Stimulated activated CD4-positive, alpha-beta T cell treated with anti-CD3 and anti-CD28 coated beads, Interleukin-4, amount 100 ng/mL, for 4 hours (primary cell): ENCODE data around the gene ZBTB11.
"Not testable (repeated sequence)": the region's sequence is repeated elsewhere in the genome, so short reads cannot be mapped to it uniquely, and the experiment has no call there.

Source experiments
- DNase-seq, 2 experiments: peaks; one replicate each; pipeline ENCODE4 v3.0.0-alpha.2; 2020

The ZBTB11 gene

DNA sequence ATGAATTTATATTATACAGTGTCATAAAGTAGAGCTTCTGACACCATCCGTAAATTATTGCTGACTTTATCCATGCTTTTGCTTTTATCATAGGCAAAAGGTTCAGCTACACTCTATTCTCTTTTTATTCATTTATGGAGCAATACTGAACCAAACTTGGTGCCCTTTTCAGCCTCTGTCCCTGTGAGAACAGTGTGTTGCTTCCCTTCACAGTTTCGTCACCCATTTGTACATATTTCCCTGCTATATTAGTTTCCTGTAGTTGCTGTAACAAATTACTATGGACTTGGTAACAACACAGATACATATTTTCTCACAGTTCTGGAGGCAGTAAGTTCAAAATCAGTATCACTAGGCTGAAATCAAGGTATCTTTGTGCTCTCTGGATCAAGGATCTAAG, 12.4 kb upstream of the ZBTB11 start:
- DNase-seq, result no peak

DNA sequence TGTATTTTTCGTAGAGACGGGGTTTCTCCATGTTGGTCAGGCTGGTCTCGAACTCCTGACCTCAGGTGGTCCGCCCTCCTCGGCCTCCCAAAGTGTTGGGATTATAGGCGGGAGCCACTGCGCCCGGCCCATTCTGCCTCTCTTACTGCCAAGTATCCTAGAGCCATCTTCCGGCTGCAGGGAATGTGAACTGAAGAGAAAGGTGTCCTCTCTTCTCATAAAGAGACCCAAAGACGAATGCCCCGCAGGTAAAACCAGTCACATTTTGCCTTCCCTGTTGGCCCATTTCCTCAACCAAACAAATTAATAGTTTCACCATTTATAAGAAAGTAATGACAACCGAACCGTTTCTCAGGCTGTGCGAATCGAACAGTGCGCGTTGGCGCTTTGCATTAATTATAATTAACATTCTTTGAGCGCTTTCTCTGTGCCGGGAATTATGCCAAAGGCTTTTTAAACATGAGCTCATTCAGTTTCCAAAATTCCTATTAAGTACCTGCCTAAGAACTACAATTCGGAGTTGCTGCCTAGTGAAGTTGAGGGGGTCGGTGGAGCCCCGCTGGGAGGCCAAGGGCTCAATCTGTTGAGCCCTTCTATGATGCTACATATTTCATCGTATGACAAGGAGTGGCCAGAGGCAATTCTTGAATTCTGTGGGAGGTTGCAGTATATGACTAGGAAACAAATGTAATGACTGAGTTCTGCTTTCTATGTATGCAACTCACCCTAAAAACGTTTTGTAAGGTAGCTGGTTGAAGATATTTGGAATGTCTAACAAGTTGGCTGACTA, 10.4 kb upstream of the ZBTB11 start:
- DNase-seq, result no peak

DNA sequence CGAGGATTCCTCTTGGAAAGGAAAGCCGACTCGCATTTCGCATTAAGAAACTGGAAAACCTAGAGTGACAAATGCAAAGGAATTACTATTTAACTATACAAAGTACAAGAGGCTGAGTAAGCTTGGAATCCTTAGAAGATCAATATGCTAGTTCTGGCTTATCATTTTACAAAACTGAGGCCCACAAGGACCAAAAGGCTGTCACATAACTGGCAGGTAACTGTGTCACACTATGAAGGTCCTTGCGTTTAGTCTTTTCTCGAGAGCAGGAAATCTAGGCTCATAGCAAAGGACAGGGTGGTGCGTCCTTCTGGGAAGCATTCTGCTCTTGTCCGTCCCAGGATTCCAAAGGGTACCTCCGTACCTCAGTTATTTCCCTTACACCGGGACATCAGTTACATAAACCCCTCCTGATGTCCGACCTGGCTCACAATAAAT, 9.0 kb upstream of the ZBTB11 start:
- DNase-seq, result no peak

DNA sequence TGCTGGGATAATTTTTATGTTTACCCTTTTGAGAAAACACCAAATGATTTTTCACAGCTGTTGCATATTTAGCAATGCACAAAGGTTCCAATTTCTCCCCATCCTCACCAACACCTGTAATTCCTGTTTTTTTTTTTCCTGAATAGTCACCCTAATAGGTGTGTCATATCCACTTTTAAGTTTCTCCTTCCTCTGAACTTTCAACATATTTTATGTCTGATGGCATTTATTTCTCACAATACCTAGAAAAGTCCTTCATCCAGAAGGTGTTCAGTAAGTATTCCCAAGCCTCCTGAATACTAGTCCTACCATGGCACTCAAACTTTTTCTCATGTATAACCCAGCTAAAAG, 8.1 kb upstream of the ZBTB11 start:
- DNase-seq, result no peak

DNA sequence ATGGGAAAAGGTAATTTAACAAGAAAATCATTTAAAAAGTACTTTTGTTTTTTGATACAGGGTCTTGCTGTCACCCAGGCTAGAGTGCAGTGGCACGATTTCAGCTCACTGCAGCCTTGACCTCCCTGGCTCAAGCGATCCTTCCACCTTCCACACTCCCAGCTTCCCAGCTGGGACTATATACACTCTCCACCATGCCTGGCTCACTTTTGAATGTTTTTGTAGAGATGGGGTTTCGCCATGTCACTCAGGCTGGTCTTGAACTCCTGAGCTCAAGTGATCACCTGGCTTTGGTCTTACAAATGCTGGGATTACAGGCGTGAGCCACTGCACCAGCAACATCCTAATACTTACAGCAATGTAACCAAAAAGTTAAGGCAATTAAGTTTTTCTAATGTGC, 3.5 kb upstream of the ZBTB11 start:
- no peak for DNase-seq

DNA sequence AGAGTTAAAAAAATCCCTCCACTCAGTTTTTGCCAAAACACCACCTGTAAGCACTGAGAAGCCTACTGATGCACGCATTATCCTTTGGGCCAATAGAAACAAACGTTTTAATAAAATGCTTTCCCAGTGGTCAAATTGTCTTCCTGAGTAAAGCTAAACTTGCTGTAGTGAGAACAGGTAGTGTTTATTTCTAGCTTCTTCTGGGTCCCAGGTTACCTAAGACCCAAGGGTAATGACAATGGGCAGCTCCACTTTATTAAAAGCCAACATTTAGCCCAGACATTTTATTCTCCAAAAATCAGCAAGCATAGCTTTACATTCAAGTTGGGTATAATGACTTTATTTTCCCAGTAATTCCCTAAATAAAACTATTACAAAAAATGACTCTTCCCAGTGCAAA, 1.9 kb upstream of the ZBTB11 start:
- not testable (repeated sequence) for DNase-seq

DNA sequence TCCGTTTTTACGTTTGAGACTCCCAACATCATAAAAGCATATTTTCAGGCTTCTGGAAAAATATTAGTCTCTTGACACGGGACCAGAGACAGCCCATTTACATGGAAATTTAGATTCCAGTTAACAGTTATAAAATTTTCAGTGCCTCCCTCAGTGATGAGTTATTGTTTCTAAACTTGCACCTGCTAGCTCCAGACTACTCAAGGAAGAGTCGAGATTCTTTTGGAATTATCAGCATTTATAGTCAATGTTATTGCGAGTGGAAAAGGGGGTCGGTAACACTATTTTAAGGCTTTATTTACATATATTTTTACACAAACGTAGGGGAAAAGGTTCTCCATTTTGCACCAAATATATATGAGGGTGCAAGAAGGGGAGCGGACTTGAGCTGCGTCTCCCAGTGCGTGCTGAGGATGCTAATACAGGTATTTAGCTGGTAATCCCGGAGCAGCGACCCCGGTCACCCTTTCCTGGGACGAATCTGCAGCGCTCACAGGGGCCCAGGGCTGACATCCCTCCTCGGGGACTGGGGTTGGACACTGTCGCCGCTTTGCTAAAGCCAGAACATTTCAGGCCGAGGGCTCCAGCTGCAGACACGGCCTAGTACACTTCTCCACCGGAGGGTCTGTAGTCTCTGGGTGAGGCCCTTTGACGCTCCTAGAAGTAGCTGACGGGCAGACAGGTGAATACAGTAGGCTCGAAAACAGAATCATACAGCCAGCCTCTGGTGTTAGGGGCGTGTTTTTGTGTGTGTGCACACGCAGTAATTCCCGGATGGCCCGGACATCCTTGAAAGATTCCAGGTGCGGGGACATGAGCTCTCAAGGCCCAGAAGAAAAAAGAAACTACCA, 729 bp upstream of the ZBTB11 start:
- peak in 1 of 2 experiments; percentile 13 for DNase-seq

DNA sequence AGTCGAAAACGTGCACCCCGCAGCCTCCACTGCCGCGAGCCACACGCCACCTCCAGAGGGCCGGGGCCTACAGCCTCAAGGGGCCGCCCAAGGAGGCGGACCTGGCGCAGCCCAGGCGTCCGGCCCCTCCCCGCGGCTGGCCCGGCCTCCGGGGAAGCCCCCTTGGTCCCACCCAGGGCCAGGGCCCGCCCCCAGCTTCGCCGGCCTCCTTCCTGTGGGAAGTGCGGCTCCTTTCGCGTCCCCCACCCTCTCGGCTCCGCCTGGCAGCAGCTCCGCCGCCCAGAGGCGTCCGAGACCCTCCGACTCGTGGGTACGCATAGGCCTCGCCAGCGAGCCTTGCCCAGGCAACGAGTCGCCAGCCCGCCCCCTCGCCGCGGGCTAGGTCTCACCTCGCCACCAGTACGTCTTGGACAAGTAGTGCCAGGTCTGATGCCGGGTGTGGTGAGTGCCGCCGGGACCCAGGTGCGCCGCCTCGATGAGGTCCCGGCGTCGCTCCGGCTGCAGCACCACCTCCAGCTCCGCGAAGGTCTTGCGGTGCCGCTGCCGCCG, 642 bp downstream of the ZBTB11 start:
- DNase-seq, result peak; percentile 93 to 97

DNA sequence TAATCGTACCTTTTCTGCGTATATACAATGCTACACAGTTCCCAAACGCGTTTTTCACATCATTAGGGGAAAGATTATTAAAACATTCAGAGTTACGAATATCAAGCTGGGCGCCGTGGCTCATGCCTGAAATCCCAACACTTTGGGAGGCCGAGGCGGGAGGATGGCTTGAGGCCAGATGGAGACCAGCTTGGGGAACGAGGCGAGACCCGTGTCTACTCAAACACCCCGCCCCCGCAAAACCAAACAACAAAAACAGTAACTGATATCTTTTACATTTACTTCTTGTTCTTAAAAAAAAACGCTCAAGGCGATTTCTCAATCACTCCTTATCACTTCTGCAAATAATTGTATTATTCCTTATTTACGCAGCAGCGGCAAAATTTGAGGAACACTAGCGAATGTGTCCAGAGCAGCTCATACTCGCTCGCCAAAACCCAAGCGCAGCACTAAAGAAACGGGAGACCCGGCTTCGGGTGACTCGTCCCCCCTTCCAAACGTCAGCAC, 1.2 kb downstream of the ZBTB11 start:
- DNase-seq, result no peak

DNA sequence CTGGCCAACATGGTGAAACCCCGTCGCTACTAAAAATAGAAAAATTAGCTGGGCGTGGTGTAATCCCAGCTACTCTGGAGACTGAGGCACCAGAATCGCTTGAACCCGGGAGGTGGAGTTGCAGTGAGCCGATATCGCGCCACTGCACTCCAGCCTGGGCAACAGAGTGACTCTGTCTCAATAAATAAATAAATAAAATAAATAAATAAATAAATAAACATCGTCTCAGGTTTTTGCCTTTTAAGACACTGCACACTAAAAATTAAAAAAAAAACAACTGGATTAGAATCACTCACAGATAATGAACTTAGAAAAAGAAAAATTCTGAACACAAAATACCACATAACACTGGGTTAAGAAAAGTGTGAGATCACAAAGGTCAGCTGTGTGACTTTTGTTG, 2.4 kb downstream of the ZBTB11 start:
- no peak for DNase-seq

DNA sequence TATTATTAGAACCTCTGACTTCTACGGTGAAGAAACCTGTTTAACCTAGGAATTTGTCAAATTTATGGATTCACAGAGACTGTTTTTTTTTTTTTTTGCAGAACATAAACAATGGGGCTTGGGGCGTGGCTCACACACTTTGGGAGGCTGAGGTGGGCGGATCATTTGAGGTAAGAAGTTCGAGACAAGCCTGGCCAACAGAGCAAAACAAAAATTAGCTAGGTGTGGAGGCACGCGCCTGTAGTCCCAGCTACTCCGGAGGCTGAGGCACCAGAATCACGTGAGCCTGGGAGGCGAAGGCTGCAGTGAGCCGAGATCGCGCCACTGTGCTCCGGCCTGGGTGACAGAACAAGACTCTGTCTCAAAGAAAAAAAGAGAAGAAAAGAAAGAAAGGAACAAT, 3.0 kb downstream of the ZBTB11 start:
- no peak for DNase-seq

DNA sequence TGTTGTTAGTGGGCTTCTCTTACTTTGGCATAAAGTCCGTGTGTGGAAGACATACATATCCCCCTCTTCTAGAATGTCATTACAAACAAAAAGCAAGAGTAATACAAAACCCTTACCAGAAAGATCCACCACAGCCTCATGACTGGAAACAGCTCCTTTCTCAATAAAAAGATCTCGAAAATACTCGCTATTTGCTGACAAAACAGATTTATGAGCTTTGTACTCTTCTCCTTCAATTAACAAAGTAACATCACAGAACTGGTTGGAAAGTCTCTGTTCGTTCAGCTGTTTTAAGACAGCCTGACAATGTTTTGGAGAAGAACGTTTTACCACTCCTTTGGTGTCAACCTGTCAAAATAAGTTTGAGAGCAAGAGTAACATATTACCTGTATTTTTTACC, 5.9 kb downstream of the ZBTB11 start:
- DNase-seq, result no peak

DNA sequence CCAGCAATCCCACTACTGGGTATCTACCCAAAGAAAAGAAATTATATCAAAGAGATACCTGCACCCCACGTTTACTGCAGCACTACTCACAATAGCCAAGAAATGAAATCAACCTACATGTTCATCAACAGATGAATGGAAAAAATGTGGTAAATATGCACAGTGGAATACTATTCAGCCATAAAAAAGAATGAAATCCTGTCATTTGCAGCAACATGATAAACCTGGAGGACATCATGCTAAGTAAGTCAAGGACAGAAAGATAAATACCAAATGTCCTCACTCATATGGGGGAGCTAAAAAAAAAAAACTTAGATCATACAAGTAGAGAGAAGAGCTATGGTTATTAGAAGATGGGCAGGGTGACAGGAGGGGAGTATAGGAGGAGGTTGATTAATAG, 9.1 kb downstream of the ZBTB11 start:
- DNase-seq, result no peak

DNA sequence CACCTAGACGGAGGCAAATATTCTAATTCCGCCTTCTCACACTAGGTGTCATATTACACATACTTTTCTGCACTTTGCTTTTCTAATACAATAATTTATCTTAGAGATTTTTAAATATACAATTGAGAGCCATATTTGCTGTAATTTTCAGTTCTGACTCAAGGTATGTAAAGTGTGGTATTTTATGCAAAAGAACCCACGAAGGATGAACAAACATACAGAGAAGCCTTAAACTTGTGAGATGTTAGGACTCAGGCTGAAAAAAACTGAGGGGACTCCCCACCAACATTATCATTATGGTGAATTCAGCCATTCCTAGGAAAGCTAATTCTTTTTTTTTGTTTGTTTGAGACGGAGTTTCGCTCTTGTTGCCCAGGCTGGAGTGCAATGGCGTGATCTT, 9.6 kb downstream of the ZBTB11 start:
- DNase-seq, result no peak

DNA sequence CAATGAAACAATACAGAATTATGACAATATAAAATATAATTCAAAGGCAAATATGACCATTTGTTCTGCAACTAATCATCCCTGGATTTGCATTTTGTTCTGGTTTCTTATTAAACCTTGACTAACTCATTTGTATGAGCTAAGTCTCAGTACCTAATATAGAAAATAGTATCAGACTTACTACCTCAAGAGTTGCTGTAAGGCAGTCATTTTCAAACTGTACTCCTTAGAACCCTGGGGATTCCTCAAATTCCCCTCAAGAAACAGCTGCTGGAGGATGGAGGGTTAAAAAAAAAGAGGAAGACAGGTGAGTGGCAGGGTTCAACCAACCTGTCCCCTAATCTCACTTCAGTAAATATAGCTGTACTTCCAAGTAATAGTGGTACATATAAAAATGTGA, 11.1 kb downstream of the ZBTB11 start:
- no peak for DNase-seq

DNA sequence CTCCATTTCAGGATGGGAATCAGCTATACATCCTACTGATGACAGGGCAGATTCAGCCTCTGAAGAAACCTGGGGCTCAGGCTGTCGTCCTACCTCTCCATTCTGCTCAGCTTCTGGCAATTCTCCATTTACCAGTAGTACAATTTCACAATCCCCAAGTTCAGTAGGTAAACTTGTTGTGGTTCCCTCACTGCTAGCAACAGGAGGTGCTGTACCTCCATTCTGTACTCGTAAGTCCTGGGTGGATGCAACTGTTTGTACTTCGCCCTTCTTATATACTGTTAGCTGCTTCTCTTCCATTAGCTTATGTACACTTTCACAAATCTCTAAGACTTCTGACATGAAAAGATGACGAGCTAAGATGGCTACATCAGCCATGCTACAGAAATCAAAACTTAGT, 11.6 kb downstream of the ZBTB11 start:
- DNase-seq, result no peak

DNA sequence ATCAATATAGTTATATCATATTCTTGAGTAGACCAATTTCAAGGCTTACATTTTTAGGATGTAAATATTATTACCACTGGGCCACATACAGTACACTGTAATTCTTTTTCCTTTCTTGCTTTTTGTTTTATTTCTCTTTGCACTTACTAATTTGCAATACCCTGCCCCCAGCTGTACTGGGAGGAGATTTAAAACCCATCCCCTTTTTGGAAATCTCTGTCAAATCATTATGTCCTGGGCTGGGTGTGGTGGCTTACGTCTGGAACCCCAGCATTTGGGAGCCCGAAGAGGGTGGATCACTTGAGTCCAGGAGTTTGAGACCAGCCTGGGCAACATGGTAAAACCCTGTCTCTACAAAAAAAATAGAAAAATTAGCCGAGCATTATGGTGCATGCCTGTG, 16.2 kb downstream of the ZBTB11 start:
- DNase-seq, result no peak

DNA sequence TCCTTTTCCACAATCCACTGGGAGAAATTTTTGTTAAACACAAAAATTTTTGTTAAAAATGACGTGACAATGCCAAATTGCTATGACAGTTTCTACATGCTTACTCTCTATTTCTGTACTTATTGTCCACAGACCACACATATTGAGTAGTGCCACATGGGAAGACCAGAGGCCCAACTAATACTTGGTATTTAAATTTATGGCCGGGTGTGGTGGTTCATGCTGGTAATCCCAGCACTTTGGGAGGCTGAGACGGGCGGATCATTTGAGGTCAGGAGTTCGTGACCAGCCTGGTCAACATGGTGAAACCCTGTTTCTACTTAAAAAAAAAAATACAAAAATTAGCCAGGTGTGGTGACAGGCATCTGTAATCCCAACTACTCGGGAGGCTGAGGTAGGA, 20.3 kb downstream of the ZBTB11 start:
- DNase-seq, result no peak

DNA sequence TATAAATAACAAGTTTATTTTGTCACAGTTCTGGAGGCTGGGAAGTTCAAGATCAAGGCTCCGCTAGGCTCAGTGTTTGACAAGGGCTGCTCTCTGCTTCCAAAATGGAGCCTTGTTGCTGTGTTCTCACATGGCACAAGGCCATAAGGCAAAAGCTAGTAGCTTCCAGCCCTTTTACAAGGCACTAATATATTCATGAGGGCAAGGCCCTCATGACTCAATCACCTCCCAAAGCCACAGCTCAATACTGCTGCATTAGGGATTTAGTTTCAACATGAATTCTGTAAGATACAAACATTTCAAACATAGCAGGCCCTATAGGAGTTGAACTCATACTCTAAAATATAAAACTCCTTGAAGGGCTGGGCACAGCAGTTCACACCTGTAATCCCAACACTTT, 30.2 kb downstream of the ZBTB11 start:
- DNase-seq, result no peak

DNA sequence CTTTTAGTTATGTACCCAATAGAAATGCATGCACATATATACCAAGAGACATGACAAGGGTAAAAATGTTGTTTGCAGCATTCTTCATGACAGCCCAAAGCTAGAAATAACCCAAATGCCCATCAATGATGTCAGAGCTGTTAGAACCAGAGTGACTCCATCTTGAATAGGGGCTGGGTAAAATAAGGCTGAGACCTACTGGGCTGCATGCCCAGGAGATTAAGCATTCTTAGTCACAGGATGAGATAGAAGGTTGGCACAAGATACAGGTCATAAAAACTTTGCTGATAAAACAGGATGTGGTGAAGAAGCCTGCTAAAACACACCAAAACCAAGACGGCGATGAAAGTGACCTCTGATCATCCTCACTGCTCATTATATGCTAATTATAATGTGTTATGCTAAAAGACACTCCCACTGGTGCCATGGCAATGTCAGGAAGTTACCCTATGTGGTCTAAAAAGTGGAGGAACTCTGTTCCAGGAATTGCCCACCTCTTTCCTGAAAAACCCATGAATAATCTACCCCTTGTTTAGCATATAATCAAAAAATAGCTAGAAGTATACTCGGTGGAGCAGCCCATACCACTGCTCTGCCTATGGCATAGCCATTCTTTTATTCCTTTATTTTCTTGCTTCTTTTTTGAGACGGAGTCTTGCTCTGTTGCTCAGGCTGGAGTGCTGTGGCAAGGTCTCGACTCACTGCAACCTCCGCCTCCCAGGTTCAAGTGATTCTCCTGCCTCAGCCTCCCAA, 32.9 kb downstream of the ZBTB11 start:
- DNase-seq, result peak in 1 of 2 experiments; percentile 12

DNA sequence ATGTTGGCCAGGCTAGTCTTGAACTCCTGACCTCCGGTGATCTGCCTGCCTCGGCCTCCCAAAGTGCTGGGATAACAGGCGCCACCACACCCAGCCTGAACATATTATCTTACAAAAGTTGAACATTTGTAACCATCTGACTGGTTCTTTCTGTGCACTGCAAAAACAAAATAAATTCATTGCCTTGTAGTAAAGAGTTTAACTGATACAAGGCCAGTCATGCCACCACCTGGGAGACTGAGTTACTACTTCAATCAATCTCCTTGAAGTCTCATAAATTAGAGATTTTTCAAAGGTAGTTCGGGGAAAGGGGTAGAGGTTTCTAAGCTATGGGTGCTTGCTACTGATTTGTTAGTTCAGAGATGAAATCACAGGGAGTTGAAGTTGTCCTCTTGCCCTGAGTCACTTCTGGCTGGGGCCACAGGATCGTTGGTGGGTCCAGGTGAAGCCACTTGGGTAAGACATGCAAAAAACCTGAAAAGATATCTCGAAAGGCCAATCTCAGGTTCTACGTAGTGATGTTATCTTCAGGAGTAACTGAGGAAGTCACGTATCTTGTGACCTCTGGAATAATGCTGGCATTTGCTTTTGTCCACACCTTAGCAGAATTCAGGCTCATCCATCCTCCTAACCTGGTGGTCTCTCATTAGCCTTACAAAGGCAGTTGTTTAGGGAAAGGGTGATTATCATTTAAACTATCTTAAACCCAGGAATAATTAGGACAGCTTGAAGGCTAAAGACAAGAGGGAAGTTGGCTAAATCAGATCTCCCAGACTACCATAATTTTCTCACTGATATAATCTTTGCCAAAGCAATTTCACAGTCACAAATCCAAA, 33.7 kb downstream of the ZBTB11 start:
- DNase-seq, result no peak

DNA sequence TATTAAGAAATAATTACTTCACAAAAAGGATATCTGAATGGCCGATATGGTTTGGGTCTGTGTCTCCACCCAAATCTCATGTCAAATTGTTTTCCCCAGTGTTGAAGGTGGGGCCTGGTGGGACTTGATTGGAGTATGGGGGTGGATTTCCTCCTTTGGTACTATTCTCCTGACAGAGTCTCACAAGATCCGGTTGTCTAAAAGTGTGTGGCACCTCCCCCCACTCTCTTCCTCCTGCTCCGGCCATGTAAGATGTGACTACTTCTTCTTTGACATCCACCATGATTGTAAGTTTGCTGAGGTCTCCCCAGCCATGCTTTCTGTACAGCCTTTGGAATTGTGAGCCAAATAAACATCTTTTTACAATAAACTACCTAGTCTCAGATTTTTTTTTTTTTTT, 34.5 kb downstream of the ZBTB11 start:
- DNase-seq, result no peak
